Thyroid gland (tissue), 4 donors: ENCODE measurements around the gene GUK1. TPM values are rescaled to one million over a fixed set of nuclear protein-coding genes. Genes with fewer than 3 reads are reported as not detected.
"Not testable (repeated sequence)": the region's sequence is repeated elsewhere in the genome, so short reads cannot be mapped to it uniquely, and the experiment has no call there.

ENCODE experiments used
- DNase-seq, 2 donors: peaks; one replicate each; pipeline ENCODE4 v3.0.0-alpha.2; 2019
- H3K27ac ChIP-seq, 3 donors: fragments of 200-600 bp; sonication (generic); 1 replicate in 2 of 3; 2 replicates in 1 of 3; pipeline ENCODE4 v1.5.1; 2016 to 2019; ENCODE audit warnings: mild to moderate bottlenecking in 1 of 3, moderate library complexity in 1 of 3
- H3K27me3 ChIP-seq: fragments of 200-600 bp; sonication (generic); one replicate; pipeline ENCODE4 v1.5.1; 2019
- H3K36me3 ChIP-seq, 2 donors: fragments of 200-600 bp; sonication (generic); one replicate each; pipeline ENCODE4 v1.5.1; 2016 to 2019
- H3K4me1 ChIP-seq, 2 donors: fragments of 200-600 bp; sonication (generic); one replicate each; pipeline ENCODE4 v1.5.1; 2017 to 2019
- H3K4me3 ChIP-seq, 3 donors: fragments of 200-600 bp; sonication (generic); replicated peaks in 1 of 3; 1 replicate in 2 of 3; 2 replicates in 1 of 3; pipeline ENCODE4 v1.5.1; 2016; ENCODE audit warnings: mild to moderate bottlenecking in 1 of 3
- H3K9me3 ChIP-seq: fragments of 200-600 bp; sonication (generic); one replicate; pipeline ENCODE4 v1.5.1; 2017
- CTCF ChIP-seq, 6 experiments: fragments of 200-600 bp in 3 of 6; fragments of 450-650 bp in 3 of 6; sonication (generic) in 3 of 6; IDR thresholded peaks; one replicate each; pipeline ENCODE4 v1.5.1; 2016 to 2019; ENCODE audit warnings: antibody characterized with exemption in 6 of 6, mild to moderate bottlenecking in 2 of 6, inconsistent platforms in 1 of 6, moderate library complexity in 1 of 6
- POLR2A ChIP-seq, 2 donors: fragments of 450-650 bp; IDR thresholded peaks; one replicate each; pipeline ENCODE4 v1.6.1; 2017; ENCODE audit warnings: antibody characterized with exemption in 2 of 2, mild to moderate bottlenecking in 2 of 2, moderate library complexity in 1 of 2
- WGBS, 2 donors: methylation state at CpG; one replicate each; pipeline ENCODE4 v1.1.5; 2017; 5-methylcytosine and 5-hydroxymethylcytosine counted together
- intact Hi-C: fragments of 100-400 bp; cut with DNase I; formaldehyde crosslinking; loops from one replicate; pipeline ENCODE4 v1.15.1; 2023
- total RNA-seq, 4 donors: library from RNA; depleted of rRNA; stranded (reverse); fragments of >200 nt; gene quantifications; one replicate each; pipeline ENCODE4 v1.2.3, GENCODE V29; 2016

Gene GUK1
- total RNA-seq, 4 donors from 2014 or later, result 157 to 385 (median 283) TPM

- DNase-seq, result no peak
- Histone ChIP-seq H3K27ac (no peak overlapping the region), H3K4me1 (no peaks in the 10 kb centered on the region), H3K9me3 (no peaks in the 10 kb centered on the region), H3K4me3 (no peak overlapping the region), H3K36me3 (no peaks in the 10 kb centered on the region), H3K27me3 (no peaks in the 10 kb centered on the region)
- intact Hi-C loops, result no loop called here
- 81 to 94% methylated on average over 7 of the region's 7 CpGs for WGBS, 2 donors
- TF ChIP-seq CTCF (IDR thresholded peaks at IDR 0.05), result no peak
- TF ChIP-seq POLR2A (IDR thresholded peaks at IDR 0.05), result no peak
Observed at GRCh38 chr1:228184152-228184551, 44.1 kb downstream of the GUK1 start.

GRCh38 chr1:228185641-228185965, 45.5 kb downstream of the GUK1 start:
- no peak overlapping the region for H3K4me3 ChIP-seq
- H3K4me1 ChIP-seq, result no peaks in the 10 kb centered on the region
- H3K27me3 ChIP-seq, result no peaks in the 10 kb centered on the region
- 67 to 74% methylated on average over 11 of the region's 11 CpGs for WGBS, 2 donors
- TF ChIP-seq CTCF (IDR thresholded peaks at IDR 0.05) (no peak), POLR2A (IDR thresholded peaks at IDR 0.05) (no peak)
- no peaks in the 10 kb centered on the region for H3K9me3 ChIP-seq
- no peak overlapping the region for H3K27ac ChIP-seq
- intact Hi-C loops, result no loop called here
- DNase-seq, result no peak
- no peaks in the 10 kb centered on the region for H3K36me3 ChIP-seq

GRCh38 chr1:228188249-228188648, 48.2 kb downstream of the GUK1 start:
- 86 to 87% methylated on average over 2 of the region's 2 CpGs for WGBS, 2 donors

GRCh38 chr1:228190182-228190581, 50.1 kb downstream of the GUK1 start:
- Histone ChIP-seq H3K36me3 (no peaks in the 10 kb centered on the region), H3K4me1 (no peaks in the 10 kb centered on the region), H3K9me3 (no peaks in the 10 kb centered on the region), H3K4me3 (no peak overlapping the region), H3K27ac (no peak overlapping the region), H3K27me3 (no peaks in the 10 kb centered on the region)
- TF ChIP-seq POLR2A (IDR thresholded peaks at IDR 0.05), result no peak
- TF ChIP-seq CTCF (IDR thresholded peaks at IDR 0.05), result no peak
- no peak for DNase-seq
- WGBS, 2 donors, result 88 to 90% methylated on average over 11 to 14 of the region's 14 CpGs
- intact Hi-C loops, result no loop called here

More at GRCh38 chr1:228188249-228188648, 48.2 kb downstream of the GUK1 start:
- intact Hi-C loops, H3K27me3 ChIP-seq, H3K27ac ChIP-seq, DNase-seq, H3K9me3 ChIP-seq, H3K4me1 ChIP-seq, H3K36me3 ChIP-seq, H3K4me3 ChIP-seq: not testable (repeated sequence)

DNA sequence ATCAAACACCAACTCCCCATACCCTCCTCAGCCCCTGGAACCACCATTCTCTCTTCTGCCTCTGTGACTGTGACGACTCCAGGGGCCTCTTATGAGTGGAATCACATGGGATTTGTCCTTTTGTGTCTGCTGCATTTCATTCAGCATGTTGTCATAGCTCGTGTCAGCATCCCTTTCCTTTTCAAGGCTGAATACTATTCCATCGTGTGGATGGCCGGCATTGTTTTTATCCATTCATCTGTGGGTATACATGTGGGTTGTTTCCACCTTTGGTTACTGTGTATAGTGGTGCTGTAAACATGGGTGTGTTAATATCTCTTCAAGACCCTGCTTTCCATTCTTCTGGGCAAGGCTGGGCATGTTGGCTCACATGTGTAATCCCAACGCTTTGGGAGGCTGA, 50.7 kb downstream of the GUK1 start:
- H3K9me3 ChIP-seq, result no peaks in the 10 kb centered on the region
- TF ChIP-seq CTCF (IDR thresholded peaks at IDR 0.05), result no peak
- TF ChIP-seq POLR2A (IDR thresholded peaks at IDR 0.05), result no peak
- H3K4me3 ChIP-seq, result no peak overlapping the region
- no peaks in the 10 kb centered on the region for H3K36me3 ChIP-seq
- no peak overlapping the region for H3K27ac ChIP-seq
- no peak for DNase-seq
- intact Hi-C loops, result no loop called here
- no peaks in the 10 kb centered on the region for H3K4me1 ChIP-seq
- WGBS, 2 donors, result 89 to 94% methylated on average over 5 of the region's 5 CpGs
- no peaks in the 10 kb centered on the region for H3K27me3 ChIP-seq

DNA sequence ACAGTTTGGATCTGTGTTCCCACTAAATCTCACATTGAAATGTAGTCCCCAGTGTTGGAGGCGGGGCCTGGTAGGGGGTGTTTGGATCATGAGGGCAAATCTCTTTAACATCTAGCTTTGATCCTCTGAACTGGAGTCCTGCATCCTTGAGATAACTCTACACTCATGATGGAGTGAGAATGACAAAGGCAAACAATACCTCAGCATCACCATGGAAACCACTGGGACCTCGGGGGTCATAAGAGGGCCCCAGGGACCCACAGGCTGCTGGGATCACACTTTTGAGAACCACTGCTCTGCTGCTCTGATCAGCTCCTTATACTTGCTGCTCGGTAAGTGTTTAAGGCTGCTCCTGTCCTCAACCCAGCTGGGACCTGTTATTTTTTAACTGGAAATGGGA, 54.4 kb downstream of the GUK1 start:
- Histone ChIP-seq H3K4me3 (no peak overlapping the region), H3K4me1 (no peaks in the 10 kb centered on the region), H3K9me3 (no peaks in the 10 kb centered on the region), H3K27me3 (no peaks in the 10 kb centered on the region), H3K27ac (no peak overlapping the region), H3K36me3 (no peaks in the 10 kb centered on the region)
- intact Hi-C loops, result no loop called here
- no peak for DNase-seq
- 70 to 74% methylated on average over 3 of the region's 3 CpGs for WGBS, 2 donors
- TF ChIP-seq POLR2A (IDR thresholded peaks at IDR 0.05) (no peak), CTCF (IDR thresholded peaks at IDR 0.05) (no peak)
